H9 (cell line): ENCODE results near the gene SLC38A5. TPM values are rescaled to one million over a fixed set of nuclear protein-coding genes. Genes with fewer than 3 reads are reported as not detected.

Experiments used
- DNase-seq: peaks from one replicate; pipeline ENCODE4 v3.0.0-alpha.2; 2017
- H2AFZ ChIP-seq: one replicate; pipeline ENCODE4 v1.6.1; 2013; ENCODE audit warnings: mild to moderate bottlenecking, low read length, control low read depth, moderate library complexity
- H2AK5ac ChIP-seq: 2 replicates; pipeline ENCODE4 v1.6.1; 2013; ENCODE audit warnings: low read length, control low read depth, mixed read lengths; ENCODE audit not compliant: insufficient read length
- H2BK120ac ChIP-seq: one replicate; pipeline ENCODE4 v1.6.1; 2013; ENCODE audit warnings: low read depth, mild to moderate bottlenecking, low read length, control low read depth, inconsistent platforms; ENCODE audit not compliant: poor library complexity, severe bottlenecking
- H2BK12ac ChIP-seq: 2 replicates; pipeline ENCODE4 v1.6.1; 2013; ENCODE audit warnings: low read length, control low read depth, mixed read lengths, low read depth; ENCODE audit not compliant: insufficient read length
- H2BK15ac ChIP-seq: 2 replicates; pipeline ENCODE4 v1.6.1; 2013; ENCODE audit warnings: low read depth, low read length, control low read depth
- H2BK20ac ChIP-seq: one replicate; pipeline ENCODE4 v1.6.1; 2013; ENCODE audit warnings: low read depth, mild to moderate bottlenecking, low read length, control low read depth, inconsistent platforms; ENCODE audit not compliant: poor library complexity, severe bottlenecking
- H2BK5ac ChIP-seq: 2 replicates; pipeline ENCODE4 v1.6.1; 2013; ENCODE audit warnings: low read length, control low read depth, mixed read lengths; ENCODE audit not compliant: insufficient read length
- H3K14ac ChIP-seq: 2 replicates; pipeline ENCODE4 v1.6.1; 2013; ENCODE audit warnings: low read length, control low read depth; ENCODE audit not compliant: insufficient read depth
- H3K18ac ChIP-seq: 2 replicates; pipeline ENCODE4 v1.6.1; 2013; ENCODE audit warnings: low read depth, mild to moderate bottlenecking, mixed read lengths, low read length, control low read depth; ENCODE audit not compliant: insufficient read length
- H3K23ac ChIP-seq: 2 replicates; pipeline ENCODE4 v1.6.1; 2013; ENCODE audit warnings: low read length, control low read depth, mixed read lengths, low read depth; ENCODE audit not compliant: insufficient read length
- H3K23me2 ChIP-seq: 2 replicates; pipeline ENCODE4 v1.6.1; 2013; ENCODE audit warnings: low read depth, mild to moderate bottlenecking, mixed read lengths, low read length, control low read depth; ENCODE audit not compliant: insufficient read length, poor library complexity, severe bottlenecking
- H3K27ac ChIP-seq: 2 replicates; pipeline ENCODE4 v1.5.1; 2013; ENCODE audit warnings: low read length, control low read depth, mixed read lengths, low read depth; ENCODE audit not compliant: insufficient read length
- H3K27me3 ChIP-seq: 2 replicates; pipeline ENCODE4 v1.6.1; 2013; ENCODE audit warnings: low read length, control low read depth, inconsistent platforms; ENCODE audit not compliant: insufficient read depth
- H3K4ac ChIP-seq: 2 replicates; pipeline ENCODE4 v1.6.1; 2013; ENCODE audit warnings: low read depth, mild to moderate bottlenecking, control low read depth, inconsistent platforms, low read length, moderate library complexity
- H3K4me1 ChIP-seq: 2 replicates; pipeline ENCODE4 v1.6.1; 2013; ENCODE audit warnings: low read length, control low read depth, inconsistent platforms; ENCODE audit not compliant: insufficient read depth
- H3K4me2 ChIP-seq: 2 replicates; pipeline ENCODE4 v1.6.1; 2013; ENCODE audit warnings: low read length, control low read depth, mixed read lengths; ENCODE audit not compliant: insufficient read length, insufficient read depth
- H3K56ac ChIP-seq: 2 replicates; pipeline ENCODE4 v1.6.1; 2013; ENCODE audit warnings: low read depth, mild to moderate bottlenecking, mixed read lengths, low read length, control low read depth; ENCODE audit not compliant: insufficient read length
- H3K79me1 ChIP-seq: 2 replicates; pipeline ENCODE4 v1.6.1; 2013; ENCODE audit warnings: low read depth, mild to moderate bottlenecking, moderate library complexity, low read length, control low read depth, inconsistent platforms; ENCODE audit not compliant: insufficient read depth, poor library complexity, severe bottlenecking
- H3K79me2 ChIP-seq: 2 replicates; pipeline ENCODE4 v1.6.1; 2013; ENCODE audit warnings: low read length, control low read depth, inconsistent platforms; ENCODE audit not compliant: insufficient read depth
- H3K9ac ChIP-seq: 2 replicates; pipeline ENCODE4 v1.6.1; 2013; ENCODE audit warnings: low read length, control low read depth, mixed read lengths; ENCODE audit not compliant: insufficient read length; ENCODE audit errors: extremely low read depth
- H3K9me3 ChIP-seq: one replicate; pipeline ENCODE4 v1.6.1; 2013; ENCODE audit warnings: low read depth, low read length, inconsistent platforms; ENCODE audit not compliant: control insufficient read depth
- H3T11ph ChIP-seq: one replicate; pipeline ENCODE4 v1.6.1; 2013; ENCODE audit warnings: mild to moderate bottlenecking, low read length, control low read depth, inconsistent platforms
- H4K20me1 ChIP-seq: one replicate; pipeline ENCODE4 v1.6.1; 2013; ENCODE audit not compliant: control insufficient read depth, insufficient read length, insufficient read depth
- H4K5ac ChIP-seq: 2 replicates; pipeline ENCODE4 v1.6.1; 2013; ENCODE audit warnings: low read depth, mild to moderate bottlenecking, mixed read lengths, low read length, control low read depth; ENCODE audit not compliant: insufficient read length
- H4K8ac ChIP-seq: replicated peaks from 2 replicates; pipeline ENCODE4 v1.6.1; 2013; ENCODE audit warnings: low read length, control low read depth, mixed read lengths, low read depth; ENCODE audit not compliant: insufficient read length
- H4K91ac ChIP-seq: 2 replicates; pipeline ENCODE4 v1.6.1; 2013; ENCODE audit warnings: low read depth, mild to moderate bottlenecking, moderate library complexity, mixed read lengths, low read length, control low read depth; ENCODE audit not compliant: insufficient read length
- H3K27ac Mint-ChIP-seq, 3 experiments: 2 replicates in 2 of 3; 3 replicates in 1 of 3; pipeline ENCODE4 v1.8.0; 2020 to 2021; ENCODE audit warnings: mixed read lengths in 3 of 3, mild to moderate bottlenecking in 1 of 3, moderate library complexity in 1 of 3
- H3K27me3 Mint-ChIP-seq: 2 replicates; pipeline ENCODE4 v1.8.0; 2021; ENCODE audit warnings: low read depth, mild to moderate bottlenecking, moderate library complexity, mixed read lengths
- H3K36me3 Mint-ChIP-seq, 3 experiments: 2 replicates in 2 of 3; 3 replicates in 1 of 3; pipeline ENCODE4 v1.8.0; 2020 to 2021; ENCODE audit warnings: low read depth in 3 of 3, mixed read lengths in 3 of 3; ENCODE audit not compliant: insufficient read depth in 1 of 3
- H3K4me1 Mint-ChIP-seq, 2 experiments: 2 replicates each; pipeline ENCODE4 v1.8.0; 2020; ENCODE audit warnings: mixed read lengths in 2 of 2
- H3K4me3 Mint-ChIP-seq, 2 experiments: 2 replicates in 1 of 2; 3 replicates in 1 of 2; pipeline ENCODE4 v1.8.0; 2020 to 2021; ENCODE audit warnings: mild to moderate bottlenecking in 2 of 2, mixed read lengths in 2 of 2, moderate library complexity in 1 of 2
- H3K9me3 Mint-ChIP-seq, 2 experiments: 2 replicates in 1 of 2; 3 replicates in 1 of 2; pipeline ENCODE4 v1.8.0; 2020; ENCODE audit warnings: mild to moderate bottlenecking in 2 of 2, mixed read lengths in 2 of 2, moderate library complexity in 1 of 2
- CTCF ChIP-seq: fragments of 200-600 bp; sonication (generic); conservative IDR thresholded peaks from 3 replicates; pipeline ENCODE4 v1.8.0; 2021; ENCODE audit warnings: antibody characterized with exemption, mild to moderate bottlenecking
- WGBS: extraction: QIAGEN DNeasy Blood & Tissue Kit; methylation state at CpG from one replicate; pipeline ENCODE4 v1.1.7; 2013; ENCODE audit warnings: missing lambda C conversion rate, low lambda C conversion rate, mixed read lengths; ENCODE audit not compliant: insufficient read length; ENCODE audit errors: extremely low coverage; 5-methylcytosine and 5-hydroxymethylcytosine counted together
- total RNA-seq: library from RNA; stranded (reverse); gene quantifications from 2 replicates; pipeline ENCODE4 v1.2.1, GENCODE V29; 2021

Gene SLC38A5
- total RNA-seq, 1 experiment from 2014 or later = 28.3 TPM

GRCh38 chrX:48468693-48469691, 1.1 kb downstream of the SLC38A5 start:
- Histone ChIP-seq H3K27ac (no peak overlapping the region), H2BK15ac (no peak overlapping the region), H2BK12ac (no peak overlapping the region), H2BK5ac (no peak overlapping the region), H3K4ac (no peak overlapping the region), H4K20me1 (no peaks in the 10 kb centered on the region), H3K18ac (no peak overlapping the region), H3K9me3 (peaks cover 43% of the 10 kb centered on the region), H3K23ac (no peak overlapping the region), H3K79me2 (no peaks in the 10 kb centered on the region), H2BK20ac (no peak overlapping the region), H3K79me1 (no peaks in the 10 kb centered on the region), H2AK5ac (no peak overlapping the region), H3T11ph (no peak overlapping the region), H3K9ac (peak overlapping the region; percentile 55), H3K4me2 (peak overlapping the region; percentile 69), H4K5ac (no peak overlapping the region), H3K23me2 (peaks cover 8% of the 10 kb centered on the region), H2AFZ (no peak overlapping the region), H3K27me3 (no peaks in the 10 kb centered on the region), H4K91ac (no peak overlapping the region), H4K8ac (no peak overlapping the region), H3K56ac (no peak overlapping the region), H3K4me1 (peaks cover 4% of the 10 kb centered on the region; the same call in 1 of the 2 replicates), H3K14ac (no peak overlapping the region), H2BK120ac (no peak overlapping the region)
- H3K4me3 Mint-ChIP-seq = peak overlapping the region; percentile 83 to 90
- peaks cover 80 to 88% of the 10 kb centered on the region in 2 experiments for H3K9me3 Mint-ChIP-seq
- H3K36me3 Mint-ChIP-seq = peaks cover 23 to 29% (median 28%) of the 10 kb centered on the region in 3 experiments
- H3K27ac Mint-ChIP-seq = peak overlapping the region in 1 of 3 experiments; percentile 65; a peak in 3 of 7 replicates
- peak; percentile 36 for DNase-seq
- H3K27me3 Mint-ChIP-seq = peaks cover 5% of the 10 kb centered on the region
- no CpG with 5 or more reads among the region's 23 CpGs for WGBS
- peak; percentile 43 for TF ChIP-seq CTCF
- H3K4me1 Mint-ChIP-seq = peaks cover 29 to 43% of the 10 kb centered on the region in 2 experiments
